IPS DF 4.7 (cell line): ENCODE measurements around the gene CD38.

Source experiments
- DNase-seq: peaks from one replicate; pipeline ENCODE4 v3.0.0-alpha.2; 2013; ENCODE audit warnings: low spot score; ENCODE audit errors: extremely low read depth

CD38 gene

DNA sequence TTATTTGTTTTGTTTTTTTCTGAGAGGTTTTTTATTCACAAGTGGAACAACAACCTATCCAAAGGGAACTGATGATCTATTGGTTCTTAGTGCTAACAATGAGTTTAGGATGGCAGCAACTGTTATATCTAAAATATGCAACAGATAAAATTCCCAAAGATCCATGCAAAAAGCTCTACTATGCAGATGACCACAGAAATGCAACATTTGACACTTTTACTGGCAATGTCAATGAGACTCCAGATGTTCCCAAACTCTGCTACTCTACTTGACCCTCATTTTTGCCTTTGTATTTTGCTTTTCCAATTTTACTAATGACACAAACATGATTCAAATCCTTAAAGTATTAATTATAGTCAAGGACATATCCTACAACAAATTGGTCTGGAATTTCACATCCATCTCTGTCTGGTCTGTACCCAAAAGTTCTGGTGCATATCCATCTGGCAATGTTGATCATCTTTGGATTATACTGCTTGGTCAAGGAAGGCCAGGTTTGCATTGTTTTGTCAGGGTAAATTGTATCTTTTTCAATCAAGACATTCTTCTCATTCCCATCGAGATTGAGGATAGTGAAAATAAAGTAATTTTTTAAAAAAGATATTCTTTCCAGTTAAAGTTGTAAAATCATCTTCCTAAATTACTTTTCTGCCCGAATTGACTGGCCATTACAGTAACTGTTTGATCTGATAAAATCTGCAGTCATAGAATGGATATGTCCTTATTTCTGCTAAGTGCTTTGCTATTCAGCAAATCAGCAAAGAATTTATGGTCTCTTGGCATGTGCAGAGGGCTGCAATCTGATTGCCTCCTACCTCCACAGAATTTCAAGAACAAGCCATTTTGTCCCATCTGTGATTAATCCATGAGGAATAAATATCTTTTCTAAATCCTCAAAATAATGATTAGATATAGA, 86.8 kb downstream of the CD38 start:
- no peak for DNase-seq

DNA sequence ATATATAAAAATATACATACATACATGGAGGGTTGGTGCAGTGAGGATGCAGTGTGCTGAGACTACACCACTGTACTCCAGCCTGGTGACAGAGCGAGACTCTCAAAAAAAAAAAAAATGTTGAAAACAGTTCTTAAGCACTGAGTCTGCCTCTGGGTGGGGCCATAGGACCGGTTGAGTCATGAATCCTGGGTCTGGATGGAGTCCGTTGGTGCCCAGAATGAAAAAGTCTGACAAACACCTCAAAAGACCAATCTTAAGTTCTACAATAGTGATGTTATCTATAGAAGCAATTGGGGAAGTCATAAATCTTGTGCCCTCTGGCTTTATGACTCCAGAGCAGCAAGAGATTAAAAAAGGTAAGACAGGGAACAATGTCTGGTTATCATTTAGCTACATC, 90.0 kb downstream of the CD38 start:
- no peak for DNase-seq

DNA sequence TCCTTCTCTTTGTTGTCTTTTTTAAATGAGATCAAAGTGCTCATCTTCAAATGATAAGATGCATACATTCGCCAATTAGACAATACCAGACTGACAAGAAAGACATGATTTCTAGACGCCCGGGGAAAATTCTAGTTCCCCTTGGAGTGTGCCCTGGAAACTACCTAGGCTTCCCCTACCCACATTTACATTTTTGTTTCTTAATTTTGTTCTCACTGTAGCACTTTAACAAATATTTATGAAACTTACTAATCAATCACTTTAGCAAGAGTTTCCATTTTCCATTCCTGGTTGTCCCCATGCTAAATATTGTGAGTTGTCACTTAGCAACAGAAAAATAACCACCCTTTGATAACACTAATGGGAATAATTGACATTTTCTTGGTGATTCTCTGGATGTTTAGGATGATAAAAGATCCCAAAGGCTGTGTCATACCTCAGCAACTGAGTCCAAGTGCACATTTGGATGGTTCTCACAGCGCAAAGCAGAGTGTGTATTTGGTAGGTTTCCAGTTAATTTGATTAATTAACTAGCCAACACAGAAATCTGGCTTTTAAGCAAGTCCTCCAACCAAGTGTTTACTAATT, 90.8 kb downstream of the CD38 start:
- no peak for DNase-seq

DNA sequence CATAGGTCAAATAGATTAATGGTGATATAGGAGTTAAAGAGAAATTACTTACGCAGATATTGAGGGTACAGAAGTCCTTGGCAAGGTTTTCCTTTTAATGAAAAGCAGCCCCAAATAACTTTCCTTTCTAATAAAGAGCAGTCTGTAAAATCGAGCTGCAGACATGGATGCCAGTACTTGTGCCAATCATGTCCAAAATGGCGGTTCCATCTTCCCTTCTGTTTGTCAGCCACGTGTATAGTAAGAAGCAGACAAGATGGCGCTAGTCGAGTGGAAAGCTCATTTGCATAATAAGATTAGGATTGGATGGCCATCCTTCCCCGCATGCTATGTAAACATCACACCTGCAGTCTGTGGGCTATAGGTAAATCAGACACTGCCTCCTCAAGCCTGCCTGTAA, 92.0 kb downstream of the CD38 start:
- no peak for DNase-seq

DNA sequence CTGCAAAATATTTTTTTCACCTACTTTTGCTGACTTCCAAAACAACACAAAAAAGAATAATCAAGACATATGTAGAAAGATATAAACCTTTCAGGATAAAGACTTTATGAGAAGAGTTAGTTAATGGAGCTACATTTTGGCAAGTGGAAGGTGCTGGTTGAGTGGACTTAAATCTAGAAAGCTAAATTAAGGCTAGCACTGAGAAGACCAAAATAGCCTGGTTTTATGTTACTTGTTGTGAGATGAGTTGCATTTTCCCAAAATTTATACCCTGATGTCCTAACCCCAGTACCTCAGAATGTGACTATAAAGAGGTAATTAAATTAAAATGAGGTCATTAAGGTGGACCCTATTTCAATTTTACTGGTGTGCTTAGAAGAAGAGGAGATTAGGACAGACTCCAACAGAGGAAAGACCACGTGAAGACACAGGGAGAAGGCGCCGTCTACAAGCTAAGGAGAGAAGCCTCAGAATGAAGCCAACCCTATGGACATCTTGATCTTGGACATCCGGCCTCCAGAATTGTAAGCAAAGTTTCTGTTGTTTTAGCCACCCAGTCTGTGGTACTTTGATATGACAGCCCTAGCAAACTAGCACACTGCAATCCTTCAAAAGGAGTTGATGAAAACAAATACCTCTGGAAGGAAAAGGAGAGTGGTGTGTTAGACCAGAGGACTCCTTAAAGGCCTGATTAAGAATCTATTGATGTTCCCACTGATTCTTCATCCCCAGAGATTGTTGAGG, 93.0 kb downstream of the CD38 start:
- DNase-seq, result no peak

DNA sequence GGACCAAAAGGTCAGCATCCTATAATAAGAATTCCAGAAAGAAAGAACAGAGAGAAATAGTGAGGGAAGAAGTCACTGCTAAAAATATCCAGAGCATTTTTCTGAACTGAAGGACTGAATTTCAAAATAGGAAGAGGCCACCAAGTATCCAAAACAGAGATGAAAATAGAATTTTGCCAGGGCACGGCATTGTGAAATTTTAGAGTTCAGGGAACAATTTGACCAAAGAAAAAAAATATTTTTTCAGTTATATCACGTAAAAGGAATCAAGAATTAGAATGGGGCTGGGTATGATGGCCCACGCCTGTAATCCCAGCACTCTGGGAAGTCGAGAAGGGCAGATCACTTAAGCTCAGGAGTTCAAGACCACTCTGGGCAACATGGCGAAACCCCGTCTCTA, 95.0 kb downstream of the CD38 start:
- DNase-seq, result no peak

DNA sequence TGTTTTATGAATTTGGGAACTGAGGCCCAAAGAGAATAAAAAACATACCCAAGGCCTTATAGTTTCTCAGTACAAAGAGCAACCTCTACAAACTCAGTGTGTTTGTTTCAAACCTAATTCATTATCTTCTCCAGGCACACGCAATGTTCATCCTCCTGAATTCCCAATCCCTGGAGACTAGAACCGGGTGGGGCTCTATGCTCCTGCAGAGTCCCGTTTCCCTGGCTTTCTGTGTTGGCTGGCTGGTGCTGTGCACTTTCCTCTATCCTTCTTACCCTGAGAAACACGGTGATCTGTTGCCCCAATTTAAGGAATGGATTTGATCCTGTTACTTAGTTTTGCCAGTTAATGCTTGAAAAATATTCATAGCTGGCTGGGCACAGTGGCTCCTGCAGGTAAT, 96.5 kb downstream of the CD38 start:
- no peak for DNase-seq

DNA sequence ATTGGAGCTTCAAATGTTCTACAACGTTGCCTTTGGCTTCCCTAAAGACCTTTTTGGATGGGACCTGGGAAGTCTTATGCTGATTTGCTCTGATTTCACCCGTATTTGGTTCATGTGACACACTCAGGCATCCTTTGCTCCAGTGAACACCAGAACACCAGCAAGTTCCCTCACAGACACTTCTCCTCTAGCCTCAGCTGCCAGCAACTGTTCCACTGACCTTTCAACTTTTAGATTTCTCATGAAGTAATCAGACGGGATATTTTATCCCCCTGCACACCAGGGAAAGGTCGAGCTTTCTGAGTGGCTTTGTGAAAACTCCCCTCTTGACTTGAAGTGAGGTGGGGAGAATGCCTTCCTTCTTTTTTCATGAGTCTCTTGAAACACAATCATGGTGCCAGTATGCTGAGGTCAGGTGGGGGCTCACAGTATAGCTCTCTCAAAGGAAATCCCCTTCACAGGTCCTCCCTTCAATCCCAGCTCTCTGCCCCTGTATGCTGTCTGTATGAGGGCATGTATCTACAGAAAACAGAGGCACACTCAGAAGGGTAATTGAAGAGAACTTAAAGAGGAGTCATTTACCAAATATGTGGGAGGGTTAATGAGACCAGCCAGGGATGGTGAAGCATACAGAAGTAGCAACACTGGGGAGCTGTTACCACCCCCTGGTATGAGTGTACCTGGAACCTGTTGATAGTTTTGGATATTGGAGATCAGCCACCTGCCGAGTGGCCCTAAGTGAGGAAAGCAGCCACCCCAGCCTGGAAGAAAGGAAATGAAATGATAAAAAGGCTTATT, 97.7 kb downstream of the CD38 start:
- DNase-seq, result no peak

DNA sequence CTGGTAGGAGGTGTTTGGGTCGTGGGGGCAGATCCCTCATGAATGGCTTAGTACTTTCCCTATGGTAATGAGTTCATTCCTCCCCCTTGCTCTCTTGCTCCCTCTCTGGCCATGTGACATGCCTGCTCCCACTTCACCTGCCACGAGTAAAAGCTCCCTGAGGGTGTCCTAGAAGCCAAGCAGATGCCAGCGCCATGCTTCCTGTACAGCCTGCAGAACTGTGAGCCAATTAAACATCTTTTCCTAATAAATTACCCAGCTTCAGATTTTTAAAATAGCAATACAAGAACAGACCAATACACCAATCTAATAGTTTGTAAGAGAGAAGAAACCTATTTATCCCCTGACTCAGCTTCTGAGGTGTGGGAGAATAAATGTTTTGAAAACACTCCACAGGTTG, 99.9 kb downstream of the CD38 start:
- DNase-seq, result no peak

DNA sequence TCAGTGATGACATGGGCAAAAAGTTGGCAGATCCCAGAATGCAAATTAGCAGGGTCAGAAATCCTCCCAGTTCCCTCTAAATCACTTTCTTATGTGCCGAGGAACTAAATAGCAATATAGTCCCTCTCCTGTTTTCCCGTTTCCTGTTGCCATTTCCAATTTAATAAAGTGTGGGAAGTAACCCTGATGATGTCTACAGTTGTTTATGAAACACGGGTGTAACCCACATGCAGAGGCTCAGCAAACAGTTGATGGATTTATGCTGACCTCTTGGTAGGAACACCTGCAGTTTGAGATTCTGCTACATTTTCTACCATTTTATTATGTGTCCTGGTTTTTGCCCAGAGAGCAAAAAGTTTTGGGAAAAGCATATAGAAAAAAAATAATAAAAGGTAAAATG, 103.7 kb downstream of the CD38 start:
- DNase-seq, result no peak

DNA sequence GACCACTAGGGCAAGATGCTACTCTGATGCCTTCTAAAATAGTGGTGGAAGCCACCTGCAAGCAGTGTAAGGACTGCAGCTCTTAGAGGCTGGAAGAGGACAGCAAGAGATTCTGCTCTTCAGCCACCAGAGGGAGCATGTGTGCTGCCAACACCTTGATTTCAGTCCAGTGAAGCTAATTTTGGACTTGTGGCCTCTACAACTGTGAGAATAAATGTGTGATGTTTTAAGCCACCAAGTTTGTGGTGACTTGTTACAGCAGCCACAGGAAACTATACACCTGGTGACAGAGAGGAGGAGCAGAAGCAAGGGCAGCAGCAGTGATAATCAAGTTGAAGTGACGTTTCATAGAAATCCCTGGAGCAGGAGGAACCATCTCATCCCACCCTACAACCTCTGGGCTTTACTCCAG, 104.6 kb downstream of the CD38 start:
- DNase-seq, result peak; percentile 62

DNA sequence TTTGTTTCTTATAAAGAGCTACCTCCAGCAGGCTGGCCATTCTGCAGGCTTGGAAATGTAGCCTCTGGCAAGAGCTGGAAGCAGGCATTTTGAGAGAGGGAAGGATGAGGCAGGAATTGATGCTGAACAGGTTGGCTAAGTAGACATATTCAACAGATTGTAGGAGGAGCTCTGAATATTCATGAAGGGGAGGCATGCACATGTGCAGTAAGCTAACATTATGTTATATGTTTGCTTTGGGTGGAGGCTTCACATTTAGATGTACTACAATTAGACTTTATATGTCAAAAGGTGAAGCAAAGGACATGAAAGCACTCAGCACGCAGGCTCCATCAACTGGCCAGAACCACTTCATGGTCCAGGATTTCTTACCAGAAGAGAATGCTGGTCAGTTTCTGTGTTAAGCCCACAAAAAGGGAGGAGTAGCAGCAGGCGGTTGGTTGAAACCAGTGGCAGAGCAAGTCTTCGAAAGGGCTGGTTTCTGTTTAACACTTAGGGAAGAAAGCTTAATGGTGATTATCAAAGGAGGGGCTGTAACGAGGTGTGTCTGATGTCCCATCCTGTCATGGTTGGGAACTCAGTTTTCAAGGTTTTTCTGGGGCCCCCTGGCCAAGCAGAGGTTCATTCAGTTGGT, 105.6 kb downstream of the CD38 start:
- DNase-seq, result no peak

DNA sequence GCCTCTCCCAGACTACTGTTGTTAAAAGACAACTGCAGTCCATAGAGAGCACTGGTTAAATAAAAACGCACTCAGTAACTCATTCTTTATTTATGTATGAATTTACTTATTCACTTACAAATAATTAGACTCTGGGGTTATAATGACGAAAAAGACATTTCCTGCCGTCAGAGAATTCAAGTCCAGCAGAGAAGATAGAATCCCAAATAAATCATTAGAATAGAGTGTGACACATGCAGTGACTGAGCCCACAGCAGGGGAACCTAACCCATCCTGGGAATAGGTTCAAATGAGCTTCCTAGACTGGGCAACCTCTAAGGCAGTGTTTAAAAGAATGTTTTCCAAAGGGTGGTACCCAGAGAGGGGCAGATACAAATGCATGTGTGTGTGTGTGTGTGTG, 106.5 kb downstream of the CD38 start:
- DNase-seq, result no peak

DNA sequence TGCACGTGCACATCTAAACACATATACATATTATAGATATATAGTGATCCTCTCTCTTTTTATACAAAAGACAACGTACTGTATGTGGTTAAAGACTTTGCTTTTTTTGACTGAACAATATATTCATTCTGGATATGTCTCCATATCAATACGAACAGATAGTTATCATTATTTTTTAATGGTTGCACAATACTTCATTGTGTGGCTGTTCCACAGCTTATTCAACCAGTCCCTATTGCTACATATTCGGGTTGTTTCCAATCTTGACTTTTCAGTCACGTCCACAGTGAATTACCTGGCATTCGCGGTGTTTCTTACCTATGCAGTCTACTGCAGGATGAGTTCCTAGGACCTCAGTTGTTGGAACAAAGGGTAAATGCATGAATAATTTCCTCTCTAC, 107.3 kb downstream of the CD38 start:
- no peak for DNase-seq

DNA sequence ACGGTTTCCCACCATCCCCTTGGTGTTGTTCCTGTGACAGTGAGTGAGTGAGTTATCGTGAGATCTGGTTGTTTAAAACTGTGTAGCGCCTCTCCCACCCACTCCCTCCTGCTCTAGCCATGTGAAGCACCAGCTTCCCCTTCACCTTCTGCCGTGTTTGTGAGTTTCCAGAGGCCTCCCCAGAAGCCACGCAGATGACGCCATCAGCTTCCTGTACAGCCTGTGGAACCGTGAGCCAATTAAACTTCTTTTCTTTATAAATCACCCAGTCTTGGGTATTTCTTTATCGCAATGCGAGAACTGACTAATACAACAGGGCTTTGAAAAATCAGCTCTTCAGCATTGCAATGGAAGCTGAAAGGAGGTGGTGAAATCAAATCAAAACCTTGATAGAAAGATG, 110.4 kb downstream of the CD38 start:
- DNase-seq, result no peak

DNA sequence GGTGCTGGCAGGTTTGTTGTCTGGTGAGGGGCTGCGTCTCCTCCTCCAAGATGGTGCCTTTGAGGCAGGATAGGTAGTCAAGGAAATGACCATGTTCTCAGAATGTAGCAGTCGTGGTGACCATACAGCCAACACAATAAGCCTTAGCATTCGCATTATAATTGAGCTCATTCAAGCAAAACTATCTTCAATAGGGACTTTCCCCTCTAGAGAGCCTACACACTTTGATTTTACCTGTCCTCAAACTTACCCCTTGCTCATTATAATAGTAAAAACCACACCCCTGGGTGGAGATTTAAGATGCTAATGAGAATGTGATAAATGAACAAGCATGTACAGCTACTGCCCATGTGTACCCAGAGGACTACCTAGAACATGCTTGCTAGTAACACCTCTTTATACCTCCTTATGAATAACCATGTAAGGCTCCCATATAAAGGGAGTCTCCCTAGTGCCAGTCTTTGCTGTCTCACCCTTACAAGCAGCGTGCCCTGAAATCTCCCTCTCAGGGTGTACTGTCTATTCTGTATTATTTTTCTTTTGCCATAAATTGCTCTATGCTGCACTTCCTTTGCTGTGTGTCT, 112.2 kb downstream of the CD38 start:
- DNase-seq, result no peak

DNA sequence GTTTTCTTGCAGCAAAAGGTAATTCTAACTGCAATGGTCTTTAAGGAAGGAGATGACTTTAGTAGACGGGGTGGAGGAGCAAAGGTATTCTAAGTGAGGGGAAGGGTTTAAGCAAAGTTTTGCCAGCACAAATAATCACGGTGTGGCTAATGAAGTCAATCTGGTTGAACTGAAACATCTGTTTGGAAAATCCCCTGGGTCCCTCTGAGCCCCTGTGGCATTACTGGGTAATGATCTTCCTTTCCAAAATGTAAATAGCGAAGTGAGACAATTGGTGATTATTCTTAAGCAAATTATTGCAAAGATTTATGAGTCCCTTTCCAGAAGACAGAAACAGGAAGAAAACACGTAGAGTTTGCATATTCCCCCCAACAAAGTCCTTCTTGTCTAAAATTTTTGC, 113.2 kb downstream of the CD38 start:
- no peak for DNase-seq

DNA sequence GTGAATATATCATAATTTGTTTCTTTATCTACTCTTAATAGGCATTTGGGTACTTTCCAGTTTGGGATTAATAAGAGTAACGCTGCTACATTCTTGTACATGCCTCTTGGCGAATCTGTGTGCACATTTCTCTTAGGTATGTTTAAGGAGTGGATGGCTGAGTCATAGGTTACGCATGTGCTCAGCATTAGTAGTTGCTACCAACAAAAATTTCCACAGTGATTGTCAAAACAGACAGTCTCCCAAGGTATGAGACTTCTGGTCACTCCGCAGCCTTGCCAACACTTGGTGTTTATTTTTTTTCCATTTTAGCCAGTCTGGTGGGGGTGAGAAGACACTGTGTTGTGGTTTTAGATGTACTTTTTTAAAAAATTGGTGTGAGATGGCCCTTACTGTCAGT, 115.8 kb downstream of the CD38 start:
- DNase-seq, result no peak

DNA sequence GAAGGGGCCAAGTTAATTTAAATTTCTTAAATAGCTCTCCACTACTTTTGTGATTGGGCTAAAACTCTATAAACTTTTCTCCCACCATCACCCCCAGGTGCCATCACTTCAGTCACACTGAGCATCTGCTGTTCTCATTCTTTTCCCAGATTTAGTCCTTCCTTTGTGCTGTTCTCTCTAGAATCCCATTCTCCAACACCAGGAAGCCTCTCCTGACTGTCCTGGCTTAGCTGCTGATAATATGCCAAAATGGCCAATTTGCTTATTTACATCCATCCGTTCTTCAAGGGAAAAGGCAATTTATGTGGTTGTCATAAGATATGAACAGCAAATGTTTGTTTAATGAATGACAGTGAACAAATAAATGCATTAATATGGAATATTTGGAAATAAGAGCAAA, 116.3 kb downstream of the CD38 start:
- no peak for DNase-seq
